ENCODE data around the gene SMIM13.

SMIM13 gene

GRCh38 chr6:11161031-11161956 is 67.7 kb downstream of the SMIM13 start:
- no peak for DNase-seq

- DNase-seq: no peak
Observed at GRCh38 chr6:11162262-11162661, 68.6 kb downstream of the SMIM13 start.

- DNase-seq: no peak
Observed at GRCh38 chr6:11163932-11164331, 70.3 kb downstream of the SMIM13 start.

GRCh38 chr6:11164717-11165646 is 71.3 kb downstream of the SMIM13 start:
- no peak for DNase-seq

- no peak for DNase-seq
Observed at GRCh38 chr6:11166948-11167347, 73.3 kb downstream of the SMIM13 start.

- DNase-seq: no peak
Observed at GRCh38 chr6:11168091-11168635, 74.5 kb downstream of the SMIM13 start.

- DNase-seq: no peak
Observed at GRCh38 chr6:11171952-11172351, 78.3 kb downstream of the SMIM13 start.

GRCh38 chr6:11172501-11173327 is 79.1 kb downstream of the SMIM13 start:
- peak; percentile 61 for DNase-seq

- no peak for DNase-seq
Observed at GRCh38 chr6:11174242-11174611, 80.6 kb downstream of the SMIM13 start.

GRCh38 chr6:11177271-11177670 is 83.6 kb downstream of the SMIM13 start:
- no peak for DNase-seq

- DNase-seq: no peak
Observed at GRCh38 chr6:11179088-11179418, 85.4 kb downstream of the SMIM13 start.

GRCh38 chr6:11179419-11180202 is 86.0 kb downstream of the SMIM13 start:
- DNase-seq: no peak

GRCh38 chr6:11181478-11182136 is 88.0 kb downstream of the SMIM13 start:
- DNase-seq: no peak

- DNase-seq: no peak
Observed at GRCh38 chr6:11183761-11184362, 90.2 kb downstream of the SMIM13 start.

GRCh38 chr6:11185204-11185842 is 91.7 kb downstream of the SMIM13 start:
- no peak for DNase-seq

GRCh38 chr6:11187301-11187700 is 93.7 kb downstream of the SMIM13 start:
- DNase-seq: no peak

Data from kidney glomerular epithelial cell (primary cell).